EH (cell line): ENCODE measurements around the gene LAMB1.

ENCODE experiments used
- DNase-seq: peaks from one replicate; pipeline ENCODE4 v3.0.0-alpha.2; 2015; ENCODE audit warnings: low read depth

Gene LAMB1

GRCh38 chr7:107877731-107878382, 125.1 kb downstream of the LAMB1 start:
- DNase-seq, result no peak

GRCh38 chr7:107876916-107877315, 126.0 kb downstream of the LAMB1 start:
- no peak for DNase-seq

GRCh38 chr7:107874605-107875446, 128.1 kb downstream of the LAMB1 start:
- peak; percentile 68 for DNase-seq

GRCh38 chr7:107874111-107874510, 128.8 kb downstream of the LAMB1 start:
- no peak for DNase-seq
